ENCODE measurements around the gene TPPP2.

The TPPP2 gene

GRCh38 chr14:21019366-21019765, 10.7 kb upstream of the TPPP2 start:
- H3K27ac ChIP-seq (ENCODE audit: low read length, poor library complexity, severe bottlenecking): no peak overlapping the region
- WGBS: 43% methylated on average over 1 of the region's 1 CpG
- H2BK12ac ChIP-seq (ENCODE audit: low read length in 2 of 2): no peak overlapping the region
- H4K8ac ChIP-seq (ENCODE audit: low read length): no peak overlapping the region
- no peak overlapping the region for H3K4ac ChIP-seq (ENCODE audit: low read depth in 1 of 2, low read length in 2 of 2)
- no peak overlapping the region for H2AFZ ChIP-seq (ENCODE audit: low read depth, low read length)
- H3K18ac ChIP-seq (ENCODE audit: low read depth in 1 of 2, low read length in 2 of 2): no peak overlapping the region
- H3K36me3 ChIP-seq (ENCODE audit: control insufficient read depth in 1 of 2, insufficient read depth in 2 of 2, low read depth in 1 of 2, low read length in 2 of 2): no peaks in the 10 kb centered on the region
- no peak overlapping the region for H3K9ac ChIP-seq (ENCODE audit: low read length)
- DNase-seq: no peak
- H4K91ac ChIP-seq (ENCODE audit: low read length): no peak overlapping the region
- no peak overlapping the region for H2AK5ac ChIP-seq (ENCODE audit: low read length, severe bottlenecking)
- peaks cover 44 to 59% of the 10 kb centered on the region in 2 experiments for H3K27me3 ChIP-seq (ENCODE audit: control insufficient read depth in 1 of 2, insufficient read depth in 1 of 2, low read length in 2 of 2)
- peaks cover 3% of the 10 kb centered on the region for H3K4me1 ChIP-seq (ENCODE audit: control insufficient read depth, insufficient read depth, low read depth, low read length)
- H3K14ac ChIP-seq (ENCODE audit: low read length in 2 of 2): no peak overlapping the region
- no peak overlapping the region for H3K4me2 ChIP-seq (ENCODE audit: low read length, poor library complexity, severe bottlenecking)
- no peak overlapping the region for H2BK15ac ChIP-seq (ENCODE audit: low read depth, poor library complexity, severe bottlenecking)
- H2BK5ac ChIP-seq (ENCODE audit: low read depth, low read length, poor library complexity, severe bottlenecking): no peak overlapping the region
- no peaks in the 10 kb centered on the region for H3K79me1 ChIP-seq (replicated peaks; ENCODE audit: low read length, poor library complexity, severe bottlenecking)
- no peak overlapping the region for H3K23ac ChIP-seq (ENCODE audit: low read length in 2 of 2)
- no peaks in the 10 kb centered on the region for H3K9me3 ChIP-seq (ENCODE audit: control insufficient read depth, low read length)
- no peak overlapping the region for H3K4me3 ChIP-seq (ENCODE audit: insufficient read depth in 1 of 2, low read depth in 1 of 2, low read length in 2 of 2)
- H2BK120ac ChIP-seq (ENCODE audit: low read depth, low read length): no peak overlapping the region

GRCh38 chr14:21020977-21021545, 9.0 kb upstream of the TPPP2 start:
- Histone ChIP-seq H2AFZ (ENCODE audit: low read depth, low read length) (no peak overlapping the region), H3K4ac (ENCODE audit: low read depth in 1 of 2, low read length in 2 of 2) (no peak overlapping the region), H3K9ac (ENCODE audit: low read length) (no peak overlapping the region), H3K79me1 (replicated peaks; ENCODE audit: low read length, poor library complexity, severe bottlenecking) (no peaks in the 10 kb centered on the region), H2AK5ac (ENCODE audit: low read length, severe bottlenecking) (no peak overlapping the region), H2BK5ac (ENCODE audit: low read depth, low read length, poor library complexity, severe bottlenecking) (no peak overlapping the region), H3K18ac (ENCODE audit: low read depth in 1 of 2, low read length in 2 of 2) (no peak overlapping the region), H3K27ac (ENCODE audit: low read length, poor library complexity, severe bottlenecking) (no peak overlapping the region), H3K14ac (ENCODE audit: low read length in 2 of 2) (no peak overlapping the region), H3K23ac (ENCODE audit: low read length in 2 of 2) (no peak overlapping the region), H3K9me3 (ENCODE audit: control insufficient read depth, low read length) (no peaks in the 10 kb centered on the region), H3K4me2 (ENCODE audit: low read length, poor library complexity, severe bottlenecking) (no peak overlapping the region), H2BK15ac (ENCODE audit: low read depth, poor library complexity, severe bottlenecking) (no peak overlapping the region), H3K4me3 (ENCODE audit: insufficient read depth in 1 of 2, low read depth in 1 of 2, low read length in 2 of 2) (no peak overlapping the region), H4K91ac (ENCODE audit: low read length) (no peak overlapping the region), H2BK12ac (ENCODE audit: low read length in 2 of 2) (no peak overlapping the region), H3K4me1 (ENCODE audit: control insufficient read depth, insufficient read depth, low read depth, low read length) (peaks cover 16% of the 10 kb centered on the region), H3K27me3 (ENCODE audit: control insufficient read depth in 1 of 2, insufficient read depth in 1 of 2, low read length in 2 of 2) (peaks cover 56 to 68% of the 10 kb centered on the region in 2 experiments), H4K8ac (ENCODE audit: low read length) (no peak overlapping the region), H3K36me3 (ENCODE audit: control insufficient read depth in 1 of 2, insufficient read depth in 2 of 2, low read depth in 1 of 2, low read length in 2 of 2) (peaks cover 0 to 2% of the 10 kb centered on the region in 2 experiments), H2BK120ac (ENCODE audit: low read depth, low read length) (no peak overlapping the region)
- 96% methylated on average over 4 of the region's 5 CpGs for WGBS
- DNase-seq: no peak

GRCh38 chr14:21022686-21023085, 7.3 kb upstream of the TPPP2 start:
- H4K91ac ChIP-seq (ENCODE audit: low read length): no peak overlapping the region
- H2BK15ac ChIP-seq (ENCODE audit: low read depth, poor library complexity, severe bottlenecking): no peak overlapping the region
- no peak overlapping the region for H3K4me3 ChIP-seq (ENCODE audit: insufficient read depth in 1 of 2, low read depth in 1 of 2, low read length in 2 of 2)
- no peak overlapping the region for H2BK120ac ChIP-seq (ENCODE audit: low read depth, low read length)
- H2AFZ ChIP-seq (ENCODE audit: low read depth, low read length): no peak overlapping the region
- H3K18ac ChIP-seq (ENCODE audit: low read depth in 1 of 2, low read length in 2 of 2): no peak overlapping the region
- WGBS: 92% methylated on average over 5 of the region's 5 CpGs
- H3K4ac ChIP-seq (ENCODE audit: low read depth in 1 of 2, low read length in 2 of 2): no peak overlapping the region
- no peak for DNase-seq
- no peak overlapping the region for H3K27ac ChIP-seq (ENCODE audit: low read length, poor library complexity, severe bottlenecking)
- H2BK5ac ChIP-seq (ENCODE audit: low read depth, low read length, poor library complexity, severe bottlenecking): no peak overlapping the region
- H3K36me3 ChIP-seq (ENCODE audit: control insufficient read depth in 1 of 2, insufficient read depth in 2 of 2, low read depth in 1 of 2, low read length in 2 of 2): peaks cover 0 to 2% of the 10 kb centered on the region in 2 experiments
- peaks cover 57 to 67% of the 10 kb centered on the region in 2 experiments for H3K27me3 ChIP-seq (ENCODE audit: control insufficient read depth in 1 of 2, insufficient read depth in 1 of 2, low read length in 2 of 2)
- H2AK5ac ChIP-seq (ENCODE audit: low read length, severe bottlenecking): no peak overlapping the region
- no peak overlapping the region for H3K4me2 ChIP-seq (ENCODE audit: low read length, poor library complexity, severe bottlenecking)
- H3K79me1 ChIP-seq (replicated peaks; ENCODE audit: low read length, poor library complexity, severe bottlenecking): no peaks in the 10 kb centered on the region
- peaks cover 15% of the 10 kb centered on the region for H3K4me1 ChIP-seq (ENCODE audit: control insufficient read depth, insufficient read depth, low read depth, low read length)
- H3K23ac ChIP-seq (ENCODE audit: low read length in 2 of 2): no peak overlapping the region
- H2BK12ac ChIP-seq (ENCODE audit: low read length in 2 of 2): no peak overlapping the region
- no peak overlapping the region for H3K9ac ChIP-seq (ENCODE audit: low read length)
- no peak overlapping the region for H4K8ac ChIP-seq (ENCODE audit: low read length)
- no peak overlapping the region for H3K14ac ChIP-seq (ENCODE audit: low read length in 2 of 2)
- no peaks in the 10 kb centered on the region for H3K9me3 ChIP-seq (ENCODE audit: control insufficient read depth, low read length)

- no peaks in the 10 kb centered on the region for H3K9me3 ChIP-seq (ENCODE audit: control insufficient read depth, low read length)
- no peak overlapping the region for H4K91ac ChIP-seq (ENCODE audit: low read length)
- WGBS: 85% methylated on average over 7 of the region's 7 CpGs
- no peak overlapping the region for H3K23ac ChIP-seq (ENCODE audit: low read length in 2 of 2)
- H3K4ac ChIP-seq (ENCODE audit: low read depth in 1 of 2, low read length in 2 of 2): no peak overlapping the region
- no peaks in the 10 kb centered on the region for H3K79me1 ChIP-seq (replicated peaks; ENCODE audit: low read length, poor library complexity, severe bottlenecking)
- no peak overlapping the region for H2BK15ac ChIP-seq (ENCODE audit: low read depth, poor library complexity, severe bottlenecking)
- no peak overlapping the region for H2BK12ac ChIP-seq (ENCODE audit: low read length in 2 of 2)
- H3K18ac ChIP-seq (ENCODE audit: low read depth in 1 of 2, low read length in 2 of 2): no peak overlapping the region
- no peak overlapping the region for H3K4me3 ChIP-seq (ENCODE audit: insufficient read depth in 1 of 2, low read depth in 1 of 2, low read length in 2 of 2)
- H3K36me3 ChIP-seq (ENCODE audit: control insufficient read depth in 1 of 2, insufficient read depth in 2 of 2, low read depth in 1 of 2, low read length in 2 of 2): peaks cover 0 to 2% of the 10 kb centered on the region in 2 experiments
- peaks cover 15% of the 10 kb centered on the region for H3K4me1 ChIP-seq (ENCODE audit: control insufficient read depth, insufficient read depth, low read depth, low read length)
- DNase-seq: no peak
- no peak overlapping the region for H3K4me2 ChIP-seq (ENCODE audit: low read length, poor library complexity, severe bottlenecking)
- no peak overlapping the region for H2BK120ac ChIP-seq (ENCODE audit: low read depth, low read length)
- no peak overlapping the region for H3K14ac ChIP-seq (ENCODE audit: low read length in 2 of 2)
- H2AFZ ChIP-seq (ENCODE audit: low read depth, low read length): no peak overlapping the region
- H3K27ac ChIP-seq (ENCODE audit: low read length, poor library complexity, severe bottlenecking): no peak overlapping the region
- peaks cover 53 to 62% of the 10 kb centered on the region in 2 experiments for H3K27me3 ChIP-seq (ENCODE audit: control insufficient read depth in 1 of 2, insufficient read depth in 1 of 2, low read length in 2 of 2)
- H2BK5ac ChIP-seq (ENCODE audit: low read depth, low read length, poor library complexity, severe bottlenecking): no peak overlapping the region
- no peak overlapping the region for H2AK5ac ChIP-seq (ENCODE audit: low read length, severe bottlenecking)
- no peak overlapping the region for H4K8ac ChIP-seq (ENCODE audit: low read length)
- H3K9ac ChIP-seq (ENCODE audit: low read length): no peak overlapping the region
Observed at GRCh38 chr14:21023174-21023573, 6.8 kb upstream of the TPPP2 start.

All from mesenchymal stem cell (in vitro differentiated cells and primary cell).